Karpas-422 (cell line): ENCODE data around the gene GABRB3. TPM values are rescaled to one million over a fixed set of nuclear protein-coding genes. Genes with fewer than 3 reads are reported as not detected.

Experiments used
- DNase-seq: peaks from one replicate; pipeline ENCODE4 v3.0.0-alpha.2; 2015
- H2AFZ ChIP-seq: fragments of 200-600 bp; sonication (generic); 2 replicates; pipeline ENCODE4 v1.6.1; 2014; ENCODE audit warnings: antibody characterized with exemption, low read length, mixed read lengths
- H3K27ac ChIP-seq: fragments of 200-600 bp; sonication (generic); 2 replicates; pipeline ENCODE4 v1.5.1; 2014; ENCODE audit warnings: mild to moderate bottlenecking, low read length, moderate library complexity
- H3K27me3 ChIP-seq: fragments of 200-600 bp; sonication (generic); 2 replicates; pipeline ENCODE4 v1.6.1; 2014; ENCODE audit warnings: low read length, mixed read lengths
- H3K36me3 ChIP-seq: fragments of 200-600 bp; sonication (generic); 2 replicates; pipeline ENCODE4 v1.6.1; 2014; ENCODE audit warnings: low read length, mixed read lengths; ENCODE audit not compliant: insufficient read depth
- H3K4me1 ChIP-seq: fragments of 200-600 bp; sonication (generic); 2 replicates; pipeline ENCODE4 v1.6.1; 2014; ENCODE audit warnings: mild to moderate bottlenecking, low read length, mixed read lengths
- H3K4me2 ChIP-seq: fragments of 200-600 bp; sonication (generic); 2 replicates; pipeline ENCODE4 v1.6.1; 2014; ENCODE audit warnings: low read length, low read depth, mild to moderate bottlenecking; ENCODE audit not compliant: poor library complexity, severe bottlenecking
- H3K4me3 ChIP-seq: fragments of 200-600 bp; sonication (generic); 2 replicates; pipeline ENCODE4 v1.5.1; 2014; ENCODE audit warnings: mild to moderate bottlenecking, antibody characterized with exemption, low read length, mixed read lengths
- H3K79me2 ChIP-seq: fragments of 200-600 bp; sonication (generic); 2 replicates; pipeline ENCODE4 v1.6.1; 2014; ENCODE audit warnings: mild to moderate bottlenecking, low read length, mixed read lengths
- H3K9ac ChIP-seq: fragments of 200-600 bp; sonication (generic); 2 replicates; pipeline ENCODE4 v1.6.0; 2014; ENCODE audit warnings: low read length
- H3K9me2 ChIP-seq: fragments of 200-600 bp; sonication (generic), shearing (Covaris generic); replicated peaks from 2 replicates; pipeline ENCODE4 v1.6.0; 2014; ENCODE audit warnings: mild to moderate bottlenecking, low read length, moderate library complexity; ENCODE audit not compliant: insufficient read depth
- H3K9me3 ChIP-seq: fragments of 300-700, 200-600 bp; sonication (generic); 2 replicates; pipeline ENCODE4 v1.6.1; 2014; ENCODE audit warnings: low read length, mixed read lengths
- H4K20me1 ChIP-seq: fragments of 200-600 bp; sonication (generic); 2 replicates; pipeline ENCODE4 v1.6.1; 2014; ENCODE audit warnings: mild to moderate bottlenecking, antibody characterized with exemption, low read length, low read depth; ENCODE audit not compliant: insufficient read depth
- total RNA-seq: library from RNA; depleted of rRNA; stranded (reverse); fragments of >200 nt; shearing (Covaris generic); gene quantifications from 2 replicates; pipeline ENCODE4 v1.2.3, GENCODE V29; 2014; ENCODE audit warnings: low replicate concordance

GABRB3 gene
- total RNA-seq, 1 experiment from 2014 or later, result not detected

DNA sequence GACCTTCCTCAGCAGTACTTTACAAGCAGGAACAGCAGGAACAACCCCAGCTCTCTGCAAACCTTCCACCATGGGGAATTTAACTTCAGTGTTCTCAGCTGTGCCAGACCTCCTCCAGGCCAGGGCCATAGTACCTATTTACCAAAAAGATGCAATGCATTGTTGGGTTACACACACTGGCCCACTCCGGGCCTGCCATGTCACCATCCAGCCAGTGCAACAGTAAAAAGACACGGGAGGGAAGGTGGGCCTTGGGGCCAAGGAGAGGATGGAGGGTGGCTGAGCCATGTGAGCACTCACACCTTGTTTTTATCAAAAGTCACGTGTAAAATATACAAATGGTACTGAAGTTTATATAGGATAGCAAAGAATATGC is 157.0 kb downstream of the GABRB3 start:
- no peaks in the 10 kb centered on the region for H3K4me1 ChIP-seq
- H3K9me3 ChIP-seq, result peaks cover 28% of the 10 kb centered on the region
- H3K36me3 ChIP-seq, result no peaks in the 10 kb centered on the region
- no peak overlapping the region for H3K4me3 ChIP-seq
- no peaks in the 10 kb centered on the region for H3K27me3 ChIP-seq
- H3K4me2 ChIP-seq, result no peak overlapping the region
- no peak overlapping the region for H3K9ac ChIP-seq
- H4K20me1 ChIP-seq, result no peaks in the 10 kb centered on the region
- no peak overlapping the region for H2AFZ ChIP-seq
- H3K27ac ChIP-seq, result no peak overlapping the region
- DNase-seq, result no peak
- no peaks in the 10 kb centered on the region for H3K79me2 ChIP-seq
- no peaks in the 10 kb centered on the region for H3K9me2 ChIP-seq

DNA sequence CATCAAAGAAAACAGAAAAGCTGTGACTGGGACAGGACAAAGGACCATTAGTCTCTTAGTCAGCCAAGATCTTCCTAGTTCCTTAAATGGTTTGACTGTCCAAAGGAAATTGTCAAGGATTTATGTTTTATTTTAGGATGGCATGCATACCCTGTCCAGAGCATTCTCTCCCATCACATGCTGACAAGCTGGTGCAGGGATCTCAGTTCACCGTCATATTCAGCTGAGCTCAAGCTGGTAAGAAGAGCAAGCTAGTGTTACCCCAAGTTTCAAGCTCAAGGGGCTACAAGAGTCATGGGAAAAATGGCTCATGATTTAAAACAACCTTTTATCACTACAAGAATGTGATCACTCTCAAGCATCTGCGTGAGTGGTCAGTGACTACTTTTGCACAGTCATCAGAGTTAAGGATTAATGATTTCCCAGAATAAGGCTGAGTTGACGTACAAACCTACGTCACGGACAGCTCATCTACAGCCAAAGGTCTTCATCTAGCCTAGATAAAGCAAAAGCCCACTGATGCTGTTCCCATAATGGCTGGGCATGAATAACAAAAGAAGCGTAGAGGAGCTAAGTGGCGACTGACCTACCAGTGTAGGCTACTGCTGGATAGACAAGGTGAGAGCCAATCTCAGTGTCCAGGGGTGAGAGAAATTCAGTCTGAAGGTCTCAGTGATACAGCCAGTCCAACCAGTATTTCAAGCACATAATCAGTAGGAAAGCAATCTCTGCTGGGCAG is 157.5 kb downstream of the GABRB3 start:
- Histone ChIP-seq H3K9me2 (no peaks in the 10 kb centered on the region), H3K36me3 (no peaks in the 10 kb centered on the region), H3K9ac (no peak overlapping the region), H3K4me3 (no peak overlapping the region), H3K79me2 (no peaks in the 10 kb centered on the region), H2AFZ (no peak overlapping the region), H3K9me3 (peaks cover 31% of the 10 kb centered on the region), H3K27ac (no peak overlapping the region), H3K4me2 (no peak overlapping the region), H3K4me1 (no peaks in the 10 kb centered on the region), H3K27me3 (no peaks in the 10 kb centered on the region), H4K20me1 (no peaks in the 10 kb centered on the region)
- no peak for DNase-seq

DNA sequence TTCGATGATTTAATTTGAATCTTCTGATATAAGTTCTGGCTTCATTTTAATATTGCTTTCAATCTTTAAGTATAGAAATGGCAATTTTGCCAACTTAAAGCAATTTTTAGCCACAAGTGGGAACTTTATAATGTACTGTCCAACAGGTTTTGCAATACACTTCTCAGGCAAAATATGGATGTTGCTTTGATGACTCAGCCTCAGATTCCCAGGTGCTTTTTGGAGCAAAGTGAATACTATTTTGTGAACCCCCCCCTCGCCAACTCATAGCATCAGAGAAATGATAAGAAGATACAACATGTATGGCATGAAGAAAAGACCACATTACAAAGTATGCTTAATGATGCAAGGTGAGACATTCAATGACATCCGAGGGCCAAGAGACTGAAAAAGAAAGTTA is 158.1 kb downstream of the GABRB3 start:
- Histone ChIP-seq H3K79me2 (no peaks in the 10 kb centered on the region), H3K9me3 (peaks cover 32% of the 10 kb centered on the region), H3K9me2 (no peaks in the 10 kb centered on the region), H2AFZ (no peak overlapping the region), H3K36me3 (no peaks in the 10 kb centered on the region), H4K20me1 (no peaks in the 10 kb centered on the region), H3K4me3 (no peak overlapping the region), H3K4me2 (no peak overlapping the region), H3K27me3 (no peaks in the 10 kb centered on the region), H3K4me1 (no peaks in the 10 kb centered on the region), H3K27ac (no peak overlapping the region), H3K9ac (no peak overlapping the region)
- no peak for DNase-seq

DNA sequence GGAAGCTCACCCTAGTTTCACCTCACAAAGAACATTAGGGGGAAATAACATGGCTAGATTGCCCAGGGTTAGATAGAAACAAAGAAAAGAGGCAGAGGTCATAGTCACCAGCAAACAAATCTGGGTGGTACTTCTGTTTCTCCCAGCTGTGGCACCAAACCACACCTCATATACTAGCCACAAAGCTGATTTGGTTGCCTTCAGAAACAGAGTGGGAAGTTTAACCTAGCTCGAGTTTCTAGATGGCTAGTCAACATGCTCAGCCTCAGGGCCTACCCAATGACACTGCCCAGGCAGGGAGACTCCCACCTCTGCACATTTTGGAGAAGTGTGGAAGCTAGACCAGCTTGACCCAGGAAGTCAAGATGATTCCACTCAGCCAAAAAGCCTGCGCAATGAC is 174.2 kb downstream of the GABRB3 start:
- Histone ChIP-seq H3K9me3 (peaks cover 54% of the 10 kb centered on the region), H3K79me2 (no peaks in the 10 kb centered on the region), H3K4me2 (no peak overlapping the region), H3K27me3 (no peaks in the 10 kb centered on the region), H3K9me2 (no peaks in the 10 kb centered on the region), H3K4me1 (no peaks in the 10 kb centered on the region), H3K4me3 (no peak overlapping the region), H3K9ac (no peak overlapping the region), H4K20me1 (no peaks in the 10 kb centered on the region), H3K27ac (no peak overlapping the region), H2AFZ (no peak overlapping the region), H3K36me3 (no peaks in the 10 kb centered on the region)
- DNase-seq, result no peak

DNA sequence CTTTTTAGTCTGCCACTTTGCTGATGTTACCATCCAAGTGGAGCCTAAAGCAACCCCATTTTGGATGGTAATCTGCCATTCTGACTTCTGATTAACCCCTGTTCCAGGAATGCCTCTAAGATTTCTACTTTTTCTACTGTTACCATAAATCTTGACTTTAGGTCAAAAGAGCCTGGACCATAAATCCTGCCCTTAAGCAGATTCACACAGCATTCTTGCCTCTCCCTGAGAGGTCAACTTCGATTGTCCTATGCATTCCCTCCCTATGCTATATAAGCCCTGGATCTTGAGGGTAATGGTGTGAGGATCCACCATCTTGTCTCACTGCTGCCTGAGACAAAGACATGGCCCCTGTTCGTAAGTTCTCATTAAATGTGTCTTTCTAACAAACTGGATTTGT is 177.3 kb downstream of the GABRB3 start:
- DNase-seq, result no peak
- no peak overlapping the region for H3K4me2 ChIP-seq
- H2AFZ ChIP-seq, result no peak overlapping the region
- H3K9me3 ChIP-seq, result peaks cover 57% of the 10 kb centered on the region
- H3K27me3 ChIP-seq, result no peaks in the 10 kb centered on the region
- H4K20me1 ChIP-seq, result no peaks in the 10 kb centered on the region
- no peaks in the 10 kb centered on the region for H3K79me2 ChIP-seq
- no peak overlapping the region for H3K4me3 ChIP-seq
- no peaks in the 10 kb centered on the region for H3K36me3 ChIP-seq
- H3K4me1 ChIP-seq, result no peaks in the 10 kb centered on the region
- H3K9ac ChIP-seq, result no peak overlapping the region
- no peak overlapping the region for H3K27ac ChIP-seq
- H3K9me2 ChIP-seq, result no peaks in the 10 kb centered on the region

DNA sequence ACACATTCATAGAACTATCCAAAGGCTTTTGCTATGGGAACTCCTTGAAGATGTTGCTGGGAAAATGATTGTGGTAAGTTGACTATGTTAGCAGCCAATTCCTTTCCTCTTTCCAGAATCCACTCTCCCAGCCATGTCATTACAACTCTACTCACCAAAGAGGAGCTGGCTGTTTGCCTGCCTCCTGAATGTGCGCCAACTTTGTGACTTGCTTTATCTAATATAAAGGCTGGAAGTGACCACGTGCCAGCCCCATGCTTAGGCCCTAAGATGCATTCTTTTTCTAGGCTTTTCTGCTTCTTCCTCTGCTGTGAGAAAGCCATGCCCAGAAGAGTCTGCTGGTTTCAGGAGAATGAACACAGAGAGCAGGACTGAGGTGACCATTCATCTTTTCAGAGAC is 182.2 kb downstream of the GABRB3 start:
- H2AFZ ChIP-seq, result no peak overlapping the region
- H3K4me3 ChIP-seq, result no peak overlapping the region
- no peaks in the 10 kb centered on the region for H3K9me2 ChIP-seq
- DNase-seq, result no peak
- no peak overlapping the region for H3K4me2 ChIP-seq
- no peaks in the 10 kb centered on the region for H3K27me3 ChIP-seq
- no peak overlapping the region for H3K27ac ChIP-seq
- H3K9ac ChIP-seq, result no peak overlapping the region
- H3K9me3 ChIP-seq, result peaks cover 40% of the 10 kb centered on the region
- no peaks in the 10 kb centered on the region for H4K20me1 ChIP-seq
- no peaks in the 10 kb centered on the region for H3K4me1 ChIP-seq
- H3K36me3 ChIP-seq, result no peaks in the 10 kb centered on the region
- H3K79me2 ChIP-seq, result no peaks in the 10 kb centered on the region

DNA sequence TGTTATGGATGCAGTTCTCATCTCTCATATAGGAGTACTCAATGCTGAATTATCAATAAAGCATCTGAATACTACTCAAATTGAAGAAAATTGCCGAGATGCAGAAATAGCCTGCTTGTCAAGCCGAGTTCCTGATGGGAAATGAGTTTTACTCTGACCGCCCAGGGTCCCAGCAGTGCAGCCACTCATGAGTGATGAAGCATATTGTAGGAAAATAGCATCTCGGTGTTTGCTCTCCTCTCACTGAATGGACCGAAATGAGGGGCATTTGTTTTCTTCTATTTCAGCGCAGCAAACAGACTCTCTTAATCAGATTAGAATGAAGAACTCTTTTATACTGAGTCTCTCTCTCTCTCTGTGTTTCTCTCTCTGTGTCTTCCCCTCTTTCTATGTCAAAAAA is 190.0 kb downstream of the GABRB3 start:
- no peak for DNase-seq
- Histone ChIP-seq H3K9ac (no peak overlapping the region), H3K27ac (no peak overlapping the region)

DNA sequence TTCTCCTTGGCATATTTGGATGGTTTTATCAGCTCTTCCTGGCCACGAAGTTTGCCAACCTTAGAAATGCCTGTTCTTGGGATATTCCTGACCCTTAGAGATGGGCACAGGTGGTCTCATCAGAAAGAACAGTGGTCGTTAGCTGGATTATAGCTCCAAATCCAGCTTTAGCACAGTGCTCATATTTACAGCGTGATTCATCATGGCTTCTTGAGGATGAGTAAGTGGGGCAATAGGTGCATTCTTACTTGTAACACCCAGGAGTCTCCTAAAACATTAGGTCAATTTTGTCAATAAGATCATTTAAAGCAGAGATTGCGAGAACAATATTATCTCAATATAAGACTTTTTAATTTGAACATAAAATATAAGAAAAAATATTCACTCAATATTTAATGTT is 191.9 kb downstream of the GABRB3 start:
- no peak overlapping the region for H3K4me2 ChIP-seq
- H3K27ac ChIP-seq, result no peak overlapping the region
- no peak overlapping the region for H3K4me3 ChIP-seq
- peaks cover 34% of the 10 kb centered on the region for H3K9me3 ChIP-seq
- H3K27me3 ChIP-seq, result no peaks in the 10 kb centered on the region
- DNase-seq, result no peak
- H2AFZ ChIP-seq, result no peak overlapping the region
- no peaks in the 10 kb centered on the region for H3K36me3 ChIP-seq
- no peaks in the 10 kb centered on the region for H3K79me2 ChIP-seq
- H4K20me1 ChIP-seq, result no peaks in the 10 kb centered on the region
- H3K9ac ChIP-seq, result no peak overlapping the region
- no peaks in the 10 kb centered on the region for H3K9me2 ChIP-seq
- no peaks in the 10 kb centered on the region for H3K4me1 ChIP-seq

More for the DNA sequence above, 190.0 kb downstream of the GABRB3 start:
- Histone ChIP-seq H3K4me3 (no peak overlapping the region), H3K4me1 (no peaks in the 10 kb centered on the region), H3K79me2 (no peaks in the 10 kb centered on the region), H3K36me3 (no peaks in the 10 kb centered on the region), H3K9me3 (peaks cover 34% of the 10 kb centered on the region), H2AFZ (no peak overlapping the region), H3K27me3 (no peaks in the 10 kb centered on the region), H3K4me2 (no peak overlapping the region), H3K9me2 (no peaks in the 10 kb centered on the region), H4K20me1 (no peaks in the 10 kb centered on the region)
